ENCODE measurements around the gene PIP4K2A.
A peak's percentile ranks its signal among the peaks of the same experiment; 100 is the strongest.

PIP4K2A gene

DNA sequence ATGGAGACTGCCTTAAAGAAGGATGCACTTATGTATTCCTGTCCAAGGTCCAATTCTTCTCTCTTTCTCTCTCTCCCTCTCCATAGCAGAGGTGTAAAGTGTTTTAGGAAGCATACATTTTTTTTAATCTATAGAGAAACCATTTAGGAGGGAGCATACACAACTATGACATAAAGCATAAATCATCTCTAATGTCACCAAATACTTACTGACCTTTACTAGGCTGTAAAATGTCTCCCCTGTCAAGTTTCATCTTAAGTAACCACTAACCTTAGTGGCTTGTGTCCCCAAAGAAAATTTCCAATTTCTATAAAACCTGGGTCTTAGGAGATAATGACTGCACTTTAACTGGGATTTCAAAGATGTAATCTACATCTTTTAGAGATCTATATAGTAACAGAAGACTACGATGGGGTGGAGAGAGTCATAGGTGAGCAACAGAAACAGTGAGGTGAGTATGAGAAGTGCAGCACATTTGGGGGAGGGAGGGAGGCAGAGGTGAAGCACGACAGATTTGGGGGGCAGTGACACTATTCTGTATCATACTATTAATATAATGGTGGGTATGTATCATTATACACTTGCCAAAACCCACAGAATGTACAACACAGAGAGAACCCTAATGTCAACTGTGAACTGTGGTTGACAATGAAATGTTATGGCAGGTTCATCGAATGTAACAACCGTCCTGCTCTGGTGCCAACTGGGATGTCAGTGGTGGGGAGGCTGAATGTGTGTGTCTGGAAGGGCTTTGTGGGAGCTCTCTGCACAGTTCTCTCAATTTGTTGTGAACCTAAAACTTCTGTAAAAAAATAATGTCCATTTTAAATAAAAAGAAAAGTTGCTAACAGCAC is 79.5 kb downstream of the PIP4K2A start:
- FAIRE-seq: no peak

DNA sequence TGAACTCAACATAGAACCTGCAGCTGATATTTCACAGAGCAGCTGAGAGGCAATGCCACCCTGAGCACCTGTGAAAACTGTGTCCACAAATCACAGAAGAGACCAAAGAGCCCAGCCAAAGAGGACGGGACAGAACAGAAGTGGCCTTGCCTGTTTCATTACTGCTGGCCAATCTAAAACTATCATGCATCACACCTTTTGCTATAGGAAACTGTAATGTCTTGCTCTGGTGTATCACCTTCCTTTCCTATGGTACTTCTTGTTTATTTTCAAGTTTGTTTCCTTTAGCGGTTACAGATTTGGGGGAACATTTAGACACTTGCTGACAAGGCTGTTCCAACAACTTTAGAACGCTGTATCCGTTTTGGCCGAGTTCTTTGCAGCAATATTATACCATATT is 80.3 kb downstream of the PIP4K2A start:
- FAIRE-seq: no peak

DNA sequence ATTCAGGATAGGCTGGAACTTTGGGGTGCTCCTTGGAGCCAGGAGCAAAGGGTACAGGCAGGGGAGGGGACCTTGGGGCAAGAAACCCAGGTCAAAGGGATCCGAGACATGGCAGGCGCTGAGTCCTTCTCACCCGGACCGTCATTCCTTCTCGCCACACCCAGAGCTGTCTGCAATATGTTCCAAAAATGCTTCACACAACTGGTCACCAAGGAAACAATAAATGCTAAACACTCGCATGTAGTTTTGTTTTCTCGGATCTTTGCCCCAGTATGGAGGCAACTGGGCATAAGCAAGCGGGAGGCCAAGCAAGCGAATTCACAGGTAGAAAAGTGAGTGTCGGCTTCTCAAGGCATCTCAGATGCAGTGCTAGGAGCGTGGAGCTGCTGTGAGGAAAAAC is 80.8 kb downstream of the PIP4K2A start:
- no peak for FAIRE-seq

DNA sequence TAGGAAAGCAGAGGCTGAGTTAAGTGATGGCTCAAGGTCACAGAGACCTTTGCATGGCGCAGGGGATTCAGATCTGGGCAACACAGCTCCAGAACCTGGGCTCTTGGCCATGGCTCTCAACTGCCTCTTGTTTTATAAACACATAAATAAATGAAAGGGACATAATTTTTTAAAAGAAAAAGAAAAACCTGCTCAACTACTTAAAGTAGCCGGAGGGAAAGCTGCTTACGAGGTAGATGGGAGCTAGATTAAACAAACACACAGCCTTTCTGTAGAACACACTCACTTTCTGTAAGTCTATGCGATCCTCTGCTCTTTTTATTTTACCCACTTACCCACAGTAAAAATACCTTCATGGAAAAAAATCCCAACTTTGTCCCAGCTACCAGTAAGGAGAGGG is 81.3 kb downstream of the PIP4K2A start:
- FAIRE-seq: no peak

DNA sequence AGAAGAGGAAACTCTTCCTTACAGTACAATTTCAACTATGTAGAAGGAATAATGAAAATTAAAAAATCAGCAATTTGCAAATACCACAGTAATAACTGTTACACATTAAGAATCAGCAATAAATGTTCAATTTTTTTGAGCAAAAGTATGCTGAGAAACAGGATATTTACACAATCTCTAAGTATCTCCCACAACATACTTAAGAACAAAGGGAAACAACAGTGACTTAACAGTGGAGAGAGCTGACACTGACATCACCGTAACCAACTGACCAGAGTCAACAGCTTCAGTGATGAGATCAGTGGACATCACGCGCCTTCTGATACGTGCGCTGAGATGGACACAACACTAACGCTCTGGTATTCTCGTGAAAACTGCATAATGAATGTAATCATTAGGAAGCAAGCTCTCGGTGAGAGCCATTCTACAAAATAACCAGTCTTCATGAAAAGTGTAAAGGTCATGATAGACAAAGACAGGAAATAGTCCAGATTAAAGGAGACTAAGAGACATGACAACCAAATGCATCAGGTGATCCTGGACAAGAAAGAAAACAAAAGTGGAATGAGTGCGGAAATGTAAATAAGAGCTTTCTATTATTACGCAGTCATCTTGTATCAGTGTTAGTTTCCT is 82.6 kb downstream of the PIP4K2A start:
- no peak for FAIRE-seq

DNA sequence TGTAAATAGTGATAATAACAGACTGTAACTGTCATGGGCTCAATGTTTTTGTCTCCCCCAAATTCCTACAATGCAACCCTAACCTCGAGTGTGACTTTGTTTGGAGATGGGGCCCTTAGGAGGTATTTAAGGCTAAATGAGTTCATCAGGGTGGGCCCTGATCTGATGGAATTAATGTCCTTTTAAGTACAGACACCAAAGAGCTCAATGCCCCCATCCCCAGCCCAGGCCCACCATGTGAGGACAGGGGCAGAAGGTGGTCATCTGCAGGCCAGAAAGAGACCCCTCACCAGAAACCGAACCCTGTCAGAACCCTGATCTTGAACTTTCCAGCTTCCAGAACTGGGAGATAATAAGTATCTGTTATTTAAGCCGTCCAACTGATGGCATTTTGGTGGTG is 83.2 kb downstream of the PIP4K2A start:
- FAIRE-seq: no peak

DNA sequence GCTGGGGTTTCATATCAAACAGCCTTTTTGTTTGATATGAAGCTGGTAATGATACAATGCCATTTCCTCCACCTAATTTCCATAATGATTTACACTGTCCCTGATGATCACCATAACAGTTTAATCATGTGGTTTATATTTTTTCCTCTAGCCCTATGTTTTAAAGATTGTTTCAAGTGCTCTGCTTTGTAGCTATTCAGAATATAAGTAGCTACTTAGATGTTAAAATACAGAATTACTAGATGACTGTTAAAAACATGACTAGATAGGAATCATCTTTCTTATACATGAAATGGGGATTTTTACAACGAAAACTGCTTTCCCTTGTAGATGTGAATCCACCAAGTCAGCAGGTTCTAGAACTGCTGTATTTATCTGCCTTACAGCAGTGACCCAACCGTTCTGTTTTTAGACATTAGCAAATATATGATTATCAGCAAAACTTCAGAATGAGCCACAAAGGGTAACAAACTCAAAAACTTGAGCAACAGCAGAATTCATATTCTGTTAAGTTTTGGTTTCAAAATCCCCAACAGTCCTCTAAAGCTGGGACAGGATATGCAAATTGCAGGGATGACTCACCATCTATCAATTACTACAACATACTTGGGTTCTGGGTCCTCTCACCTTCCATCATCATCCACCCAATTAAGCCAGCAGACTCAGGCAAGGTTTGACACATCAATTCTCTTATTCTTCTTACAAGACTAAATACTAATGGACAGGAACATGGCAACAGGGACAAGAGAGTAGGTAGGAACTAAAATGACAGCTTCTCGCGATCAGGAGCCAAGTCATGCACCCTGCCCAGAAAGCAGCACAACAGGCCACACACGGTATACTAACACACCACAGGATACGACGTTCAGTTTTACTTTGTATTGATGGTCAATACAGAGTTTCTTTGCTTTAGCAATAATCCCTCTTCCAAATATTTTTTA is 83.9 kb downstream of the PIP4K2A start:
- no peak for FAIRE-seq

DNA sequence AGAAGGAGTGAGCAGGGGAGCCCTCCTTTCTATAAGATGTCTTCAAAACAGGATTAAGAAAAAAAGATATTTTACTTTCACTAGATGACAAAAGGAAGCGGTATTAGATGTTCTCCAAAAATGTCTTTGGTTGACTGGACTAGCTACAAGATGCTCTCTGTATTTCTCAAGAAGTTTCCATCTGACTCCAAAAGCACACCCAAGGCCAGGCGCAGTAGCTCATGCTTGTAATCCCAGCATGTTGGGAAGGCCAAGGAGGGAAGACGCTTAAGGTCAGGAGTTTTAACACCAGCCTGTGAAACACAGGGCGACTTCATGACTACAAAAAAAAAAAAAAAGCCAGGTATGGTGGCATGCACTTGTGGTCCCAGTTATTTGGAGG is 84.5 kb downstream of the PIP4K2A start:
- FAIRE-seq: no peak

DNA sequence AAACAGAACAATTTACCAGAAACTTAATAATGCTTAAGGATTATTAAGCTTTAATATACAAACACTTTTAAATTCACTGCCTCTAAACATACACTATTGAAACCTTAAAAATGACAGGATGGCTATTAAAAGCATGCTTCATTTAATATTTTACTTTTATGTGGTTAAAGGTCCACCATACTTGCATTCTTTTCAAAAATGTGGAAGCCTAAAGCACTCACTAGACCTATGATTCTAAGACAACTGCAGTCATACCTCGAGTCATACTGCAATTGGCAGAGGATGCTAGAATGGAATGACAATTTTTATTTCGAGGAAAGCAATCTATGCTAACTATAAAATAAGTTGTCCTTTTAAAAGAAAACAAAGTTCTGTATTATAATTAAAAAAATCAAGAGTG is 85.3 kb downstream of the PIP4K2A start:
- no peak for FAIRE-seq

DNA sequence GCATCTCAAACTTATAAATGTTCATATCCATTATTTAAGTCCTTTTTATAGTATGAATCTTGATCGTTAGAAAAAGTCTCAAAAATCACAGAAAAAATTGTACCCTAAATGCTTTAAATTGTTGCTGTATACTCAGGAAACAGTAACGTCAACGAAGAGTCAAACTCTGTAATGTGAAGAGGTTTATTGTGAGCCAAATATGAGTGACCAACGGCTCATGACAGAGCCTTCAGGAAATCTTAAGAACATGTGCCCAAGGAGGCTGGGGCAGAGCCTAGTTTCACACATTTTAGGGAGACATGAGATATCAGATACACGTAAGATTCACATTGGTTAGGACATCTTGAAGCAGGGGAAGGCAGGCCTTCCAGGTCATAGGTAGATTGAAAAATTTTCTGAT is 86.1 kb downstream of the PIP4K2A start:
- no peak for FAIRE-seq

DNA sequence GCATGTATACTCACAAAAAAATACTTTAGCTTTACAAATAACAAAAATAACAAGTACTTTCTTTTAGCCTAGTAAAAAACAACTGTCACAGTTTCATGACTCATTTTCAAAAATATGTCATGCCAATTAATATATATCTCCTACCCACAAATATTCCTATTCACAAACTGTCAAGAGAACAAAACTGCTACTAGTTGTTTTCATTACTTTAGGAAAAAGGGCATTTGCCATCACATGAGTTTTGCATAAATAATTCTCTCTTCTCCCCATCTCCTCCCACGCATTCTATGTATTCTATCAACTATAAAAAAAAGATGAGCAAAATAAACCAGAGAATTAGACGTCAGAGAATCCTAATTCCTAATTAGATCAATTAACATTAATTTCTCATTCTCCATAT is 87.6 kb downstream of the PIP4K2A start:
- FAIRE-seq: peak; percentile 56

DNA sequence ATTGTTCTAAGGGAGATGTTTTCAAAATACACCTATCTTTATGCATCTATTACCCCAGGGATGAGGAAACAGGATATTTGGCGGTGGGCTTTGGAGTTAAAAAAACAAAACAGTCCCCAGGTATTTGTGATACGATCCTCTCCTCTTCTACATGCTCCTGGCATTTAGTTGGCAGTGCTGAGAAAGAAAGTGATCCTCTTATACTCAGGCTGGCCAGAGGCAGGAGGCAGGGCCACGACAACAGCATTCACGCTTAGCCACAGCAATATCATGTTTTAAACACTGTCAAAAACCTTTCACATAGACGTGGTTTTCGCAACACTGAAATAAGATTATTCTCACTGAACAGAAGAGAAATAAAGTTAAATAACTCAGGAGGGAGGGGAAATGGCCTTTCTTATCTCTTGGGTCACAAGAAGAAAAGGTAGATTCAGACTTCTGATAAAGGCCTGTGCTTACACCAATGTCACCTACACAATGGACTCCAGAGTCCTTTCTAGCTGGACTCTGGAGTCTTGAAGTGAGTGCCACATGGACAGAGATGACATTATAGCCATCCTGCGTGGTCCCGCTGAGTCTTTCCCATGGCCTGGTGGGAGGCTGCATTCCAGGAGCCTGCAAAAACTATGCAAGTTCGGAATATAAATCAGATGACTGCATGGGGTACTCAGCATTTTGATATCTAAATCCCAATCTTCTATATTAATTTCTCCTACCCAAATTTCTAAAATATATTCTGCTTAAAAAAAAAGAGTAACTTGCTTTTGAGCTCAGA is 88.7 kb downstream of the PIP4K2A start:
- FAIRE-seq: no peak

DNA sequence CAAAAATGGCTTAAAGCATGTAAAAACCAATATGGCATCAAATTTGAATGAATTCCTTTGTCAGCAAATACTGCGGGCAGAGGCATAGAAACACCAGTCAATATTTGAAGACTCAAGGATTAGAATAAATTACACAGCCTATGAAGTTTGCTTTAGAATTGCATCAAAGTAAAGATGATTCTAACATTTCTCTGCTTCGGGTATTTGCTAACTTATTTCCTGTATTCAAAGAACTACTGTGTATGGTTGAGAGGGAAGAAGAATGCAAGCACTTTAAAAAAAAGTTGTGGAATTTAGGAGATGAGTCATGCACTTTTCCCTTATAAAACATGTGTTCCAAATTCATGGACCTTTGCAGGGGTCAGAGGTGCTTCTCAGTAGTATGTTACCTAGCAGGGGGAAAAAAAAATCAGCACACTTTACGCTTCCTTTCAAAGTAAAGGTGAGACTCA is 90.1 kb downstream of the PIP4K2A start:
- no peak for FAIRE-seq

DNA sequence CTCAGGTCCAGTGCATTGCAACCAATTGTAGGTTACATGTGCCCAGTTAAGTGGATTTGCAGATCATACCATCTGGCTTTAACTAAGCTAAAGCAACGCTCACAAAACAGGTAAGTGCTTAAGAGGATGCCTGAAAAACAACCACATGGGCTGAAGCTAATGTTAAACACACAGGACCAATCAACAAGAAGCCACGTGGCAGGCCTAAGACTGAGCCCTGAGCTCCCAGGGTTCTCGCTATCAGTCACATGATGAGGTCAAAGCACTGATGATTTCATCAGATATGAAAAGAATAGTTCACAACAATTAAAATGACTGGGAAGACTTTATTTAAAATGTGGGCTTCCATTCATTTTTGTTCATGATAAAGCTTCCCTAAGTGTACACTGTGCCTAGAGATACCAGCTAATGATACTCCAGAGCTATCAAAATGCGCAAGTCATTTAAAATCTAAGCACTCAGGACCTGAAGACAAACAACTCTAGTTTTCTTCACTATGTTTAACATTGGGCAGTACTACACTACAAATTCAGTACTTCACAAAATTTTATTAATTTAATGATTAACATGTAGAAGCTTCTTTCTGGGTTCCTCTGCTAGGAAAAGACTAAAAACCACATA is 90.6 kb downstream of the PIP4K2A start:
- no peak for FAIRE-seq

DNA sequence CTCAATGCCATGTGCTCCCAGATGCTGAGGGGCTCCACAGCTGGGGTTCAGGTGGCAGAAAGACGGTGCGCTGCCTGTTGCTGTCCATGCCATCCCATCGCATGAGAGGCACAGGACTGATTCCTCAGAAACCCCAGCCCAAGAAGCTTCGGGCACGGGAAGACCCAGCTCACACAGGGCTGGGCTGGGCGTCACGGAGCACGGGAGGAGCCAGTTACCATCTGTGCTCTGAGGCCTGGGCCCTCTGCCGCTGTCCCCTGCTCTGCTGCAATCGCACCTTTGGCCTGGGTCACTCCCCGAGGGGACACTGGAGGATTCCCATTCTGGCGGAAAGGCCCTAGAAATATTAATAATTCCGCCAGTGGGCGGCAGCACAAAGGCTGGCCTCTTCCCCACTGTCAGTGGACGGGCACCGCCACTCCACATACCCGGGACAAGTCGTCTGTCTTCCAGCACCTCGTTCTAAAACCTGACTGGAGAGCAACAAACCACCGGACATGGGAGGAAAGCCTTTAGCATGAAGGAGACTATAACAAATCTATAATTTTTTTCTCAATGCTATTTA is 92.1 kb downstream of the PIP4K2A start:
- FAIRE-seq: no peak

DNA sequence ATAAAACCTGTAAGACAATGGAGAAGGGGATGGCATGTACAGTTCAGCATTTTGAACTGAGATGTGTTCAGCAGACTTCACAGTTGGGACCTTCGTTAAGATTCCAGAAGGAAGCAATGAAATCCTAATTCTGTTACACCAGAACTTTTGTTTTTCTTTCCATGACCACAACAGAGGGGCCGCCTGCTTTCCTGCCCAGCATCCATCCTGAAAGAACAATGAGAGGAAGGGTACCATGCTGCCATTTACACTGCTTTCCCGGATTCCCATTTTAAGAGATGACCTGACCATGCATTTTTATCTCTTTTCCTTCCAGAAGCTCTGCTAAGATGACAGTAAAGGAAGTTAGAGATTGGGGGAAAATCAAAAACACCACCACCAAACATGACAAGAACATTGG is 92.7 kb downstream of the PIP4K2A start:
- FAIRE-seq: no peak

DNA sequence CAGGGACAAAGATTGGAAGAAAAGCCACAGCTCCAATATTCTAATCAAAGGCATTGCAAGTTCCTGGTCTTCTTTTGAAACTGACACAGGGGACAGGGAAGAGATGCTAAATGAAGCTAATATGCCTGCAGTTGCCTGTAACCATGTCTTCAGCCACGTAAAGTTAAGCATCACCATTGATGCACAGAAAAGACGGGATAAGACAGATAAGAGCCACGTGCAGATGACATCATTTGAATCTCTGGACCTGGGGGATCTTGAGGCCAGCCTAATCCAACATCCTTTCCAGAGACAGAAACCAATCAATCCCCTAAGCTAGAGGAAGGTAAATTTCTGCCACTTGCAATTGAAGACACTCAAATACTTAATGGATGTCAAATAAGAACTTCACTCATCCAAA is 93.4 kb downstream of the PIP4K2A start:
- no peak for FAIRE-seq

DNA sequence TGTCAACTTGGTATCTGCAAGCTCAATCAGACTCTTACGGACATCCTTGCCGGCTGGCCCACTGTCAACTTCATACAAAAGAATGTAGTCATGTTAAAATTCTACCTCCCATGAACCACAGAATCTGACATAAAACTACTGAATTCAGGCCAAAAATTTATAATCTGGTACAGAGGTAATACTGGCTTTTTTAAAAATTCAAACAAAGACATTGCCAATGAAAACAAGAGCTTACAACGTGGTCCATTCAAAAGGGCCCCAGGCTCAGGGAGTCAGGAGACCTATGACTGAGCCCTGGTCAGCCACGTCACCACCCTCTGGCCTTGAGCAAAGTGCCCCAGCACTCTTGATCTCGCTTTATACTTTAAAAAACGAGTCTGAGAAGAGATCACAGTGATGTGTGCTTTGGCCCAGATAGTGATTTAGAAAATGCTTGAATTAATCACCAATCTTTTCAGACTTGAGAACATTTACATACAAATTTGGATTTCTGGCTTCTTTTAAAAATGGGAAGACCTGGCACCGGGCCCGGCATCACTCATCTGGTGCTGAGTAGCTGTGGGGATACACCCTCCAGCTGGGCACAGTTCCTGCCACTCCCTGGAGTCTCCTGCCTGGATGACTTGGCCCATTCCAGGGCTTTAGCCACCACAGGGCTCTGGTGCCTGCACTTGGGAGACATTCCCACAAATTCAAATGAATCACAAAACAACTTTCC is 94.1 kb downstream of the PIP4K2A start:
- FAIRE-seq: no peak

DNA sequence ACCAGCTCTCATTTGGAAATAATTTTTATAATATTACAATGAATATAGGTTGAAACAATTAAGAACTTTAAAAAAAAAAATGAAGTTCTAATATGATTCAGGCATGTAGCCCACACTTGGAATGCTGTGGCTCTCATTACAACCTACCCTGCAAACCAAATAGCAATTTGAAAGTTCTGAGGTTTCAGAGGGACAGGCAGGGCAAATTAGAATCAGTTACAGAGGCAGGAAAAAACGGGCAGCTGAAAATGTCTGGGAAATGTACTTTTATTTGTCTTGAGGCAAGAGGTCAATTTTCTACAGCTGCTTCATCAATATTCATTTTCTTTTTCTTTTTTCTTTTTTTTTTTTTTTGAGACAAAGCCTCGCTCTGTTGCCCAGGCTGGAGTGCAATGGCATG is 95.3 kb downstream of the PIP4K2A start:
- no peak for FAIRE-seq

DNA sequence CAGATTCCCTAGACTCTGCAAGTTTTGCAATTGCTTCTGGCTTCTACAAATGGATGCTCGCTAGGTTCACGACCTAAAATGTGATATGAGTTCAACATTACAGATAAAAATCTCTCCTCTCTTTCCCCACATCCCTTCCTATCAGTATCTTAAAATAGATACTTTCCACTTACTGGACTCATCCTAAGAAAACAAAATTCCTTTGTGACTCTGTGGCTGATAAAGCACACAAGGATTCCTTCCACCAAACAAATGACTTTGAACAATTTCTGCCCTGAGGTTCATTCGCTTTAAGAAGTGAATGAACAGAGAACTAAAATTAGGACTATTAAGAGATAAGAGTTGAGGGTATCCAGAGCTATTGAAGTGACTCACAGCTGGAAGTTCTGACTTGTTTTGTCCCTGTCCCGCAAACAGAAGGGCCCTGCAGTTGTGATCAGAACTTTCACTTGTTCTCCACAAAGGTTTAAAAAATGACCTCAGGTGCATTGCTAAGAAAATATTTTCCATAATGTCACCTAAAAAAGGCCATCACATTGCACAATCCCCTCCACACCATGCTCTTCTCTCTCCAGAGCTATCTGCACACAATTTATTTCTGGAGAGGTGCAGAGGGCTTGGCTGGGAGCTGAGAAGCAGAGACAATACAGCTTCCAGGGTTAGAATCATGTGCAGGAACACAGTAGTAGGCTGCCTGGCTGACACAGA is 96.1 kb downstream of the PIP4K2A start:
- FAIRE-seq: no peak

DNA sequence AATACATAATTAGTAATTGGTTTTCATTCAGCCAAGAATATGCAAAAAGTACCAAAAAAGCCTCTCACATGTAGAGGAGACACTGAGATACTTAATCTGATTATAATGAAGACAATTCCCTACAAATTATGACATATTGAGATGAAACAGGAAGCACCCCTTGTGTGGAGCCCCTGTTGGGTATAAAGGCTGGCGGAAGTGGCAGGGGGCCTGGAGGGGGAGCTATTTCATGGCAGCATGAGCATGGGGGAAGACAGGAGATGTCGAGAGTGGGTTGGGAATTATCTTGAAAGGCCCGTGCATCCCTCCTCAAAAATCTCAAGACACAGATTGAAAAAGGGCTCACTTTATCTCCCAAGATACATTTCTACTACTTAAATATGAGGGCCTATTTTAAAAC is 96.9 kb downstream of the PIP4K2A start:
- FAIRE-seq: no peak

Measured in islet of Langerhans (tissue), 1 donor.